HG02870 (cell line): ENCODE results near the gene FGFR2.
"Not testable (repeated sequence)": the region's sequence is repeated elsewhere in the genome, so short reads cannot be mapped to it uniquely, and the experiment has no call there.

ENCODE experiments used
- ATAC-seq: cut with Tn5 transposase; IDR thresholded peaks from one replicate; pipeline ENCODE4 v1.9.1; 2021; ENCODE audit warnings: mild to moderate bottlenecking, moderate library complexity; ENCODE audit not compliant: unreplicated experiment

Gene FGFR2

GRCh38 chr10:121556918-121557573 is 41.2 kb downstream of the FGFR2 start:
- no peak for ATAC-seq

GRCh38 chr10:121556455-121556854 is 41.8 kb downstream of the FGFR2 start:
- ATAC-seq = no peak

- ATAC-seq = not testable (repeated sequence)
These were observed 43.3 kb downstream of the FGFR2 start for GRCh38 chr10:121554916-121555315.

- ATAC-seq = no peak
These were observed 44.6 kb downstream of the FGFR2 start for GRCh38 chr10:121553511-121554264.

GRCh38 chr10:121552746-121553145 is 45.5 kb downstream of the FGFR2 start:
- no peak for ATAC-seq

GRCh38 chr10:121551210-121551885 is 46.9 kb downstream of the FGFR2 start:
- ATAC-seq = no peak

- no peak for ATAC-seq
These were observed 53.9 kb downstream of the FGFR2 start for GRCh38 chr10:121544301-121544869.

- no peak for ATAC-seq
These were observed 54.7 kb downstream of the FGFR2 start for GRCh38 chr10:121543545-121543944.

GRCh38 chr10:121541450-121542120 is 56.7 kb downstream of the FGFR2 start:
- ATAC-seq = no peak

GRCh38 chr10:121540732-121541395 is 57.4 kb downstream of the FGFR2 start:
- no peak for ATAC-seq

GRCh38 chr10:121539786-121540185 is 58.5 kb downstream of the FGFR2 start:
- no peak for ATAC-seq

- ATAC-seq = no peak
These were observed 61.8 kb downstream of the FGFR2 start for GRCh38 chr10:121536310-121536913.

- no peak for ATAC-seq
These were observed 62.9 kb downstream of the FGFR2 start for GRCh38 chr10:121535381-121535780.

GRCh38 chr10:121532292-121532864 is 65.9 kb downstream of the FGFR2 start:
- ATAC-seq = no peak

- ATAC-seq = no peak
These were observed 66.4 kb downstream of the FGFR2 start for GRCh38 chr10:121531830-121532178.

- no peak for ATAC-seq
These were observed 67.0 kb downstream of the FGFR2 start for GRCh38 chr10:121531076-121531829.

GRCh38 chr10:121530481-121531075 is 67.7 kb downstream of the FGFR2 start:
- no peak for ATAC-seq

GRCh38 chr10:121527690-121528089 is 70.6 kb downstream of the FGFR2 start:
- ATAC-seq = no peak

- no peak for ATAC-seq
These were observed 71.4 kb downstream of the FGFR2 start for GRCh38 chr10:121526801-121527221.
